GM08714 (cell line): ENCODE results near the gene C12orf57.

ENCODE experiments used
- H3K4me3 ChIP-seq: fragments of 200-500 bp; sonication (Bioruptor generic); 2 replicates; pipeline ENCODE4 v1.5.1; 2014; ENCODE audit warnings: mild to moderate bottlenecking, low read length, inconsistent platforms
- ZNF274 ChIP-seq: IDR thresholded peaks from 2 replicates; pipeline ENCODE4 v1.6.1; 2012; ENCODE audit warnings: mild to moderate bottlenecking, low read depth, low read length

The C12orf57 gene

DNA sequence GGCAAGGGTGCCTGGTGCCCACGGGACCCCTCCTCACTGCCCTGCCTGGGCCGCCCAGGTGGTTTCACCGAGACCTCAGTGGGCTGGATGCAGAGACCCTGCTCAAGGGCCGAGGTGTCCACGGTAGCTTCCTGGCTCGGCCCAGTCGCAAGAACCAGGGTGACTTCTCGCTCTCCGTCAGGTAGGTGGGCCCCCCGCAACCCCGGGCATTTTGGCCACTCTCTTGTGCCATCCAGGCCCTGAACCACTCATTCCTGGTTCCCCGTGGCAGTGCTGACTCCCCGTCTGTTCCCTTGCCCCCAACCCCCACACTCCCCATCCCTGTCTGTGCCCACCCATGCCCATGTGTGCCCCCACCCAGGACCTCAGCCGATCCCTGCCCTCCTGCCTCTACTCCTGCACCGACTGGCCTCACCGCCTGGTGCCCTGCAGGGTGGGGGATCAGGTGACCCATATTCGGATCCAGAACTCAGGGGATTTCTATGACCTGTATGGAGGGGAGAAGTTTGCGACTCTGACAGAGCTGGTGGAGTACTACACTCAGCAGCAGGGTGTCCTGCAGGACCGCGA, 7.8 kb downstream of the C12orf57 start:
- peak overlapping the region; percentile 90; the same call in 1 of the 2 replicates for H3K4me3 ChIP-seq

GRCh38 chr12:6952121-6952862, 8.5 kb downstream of the C12orf57 start:
- no peak for TF ChIP-seq ZNF274

More for the DNA sequence above, 7.8 kb downstream of the C12orf57 start:
- TF ChIP-seq ZNF274 = no peak

DNA sequence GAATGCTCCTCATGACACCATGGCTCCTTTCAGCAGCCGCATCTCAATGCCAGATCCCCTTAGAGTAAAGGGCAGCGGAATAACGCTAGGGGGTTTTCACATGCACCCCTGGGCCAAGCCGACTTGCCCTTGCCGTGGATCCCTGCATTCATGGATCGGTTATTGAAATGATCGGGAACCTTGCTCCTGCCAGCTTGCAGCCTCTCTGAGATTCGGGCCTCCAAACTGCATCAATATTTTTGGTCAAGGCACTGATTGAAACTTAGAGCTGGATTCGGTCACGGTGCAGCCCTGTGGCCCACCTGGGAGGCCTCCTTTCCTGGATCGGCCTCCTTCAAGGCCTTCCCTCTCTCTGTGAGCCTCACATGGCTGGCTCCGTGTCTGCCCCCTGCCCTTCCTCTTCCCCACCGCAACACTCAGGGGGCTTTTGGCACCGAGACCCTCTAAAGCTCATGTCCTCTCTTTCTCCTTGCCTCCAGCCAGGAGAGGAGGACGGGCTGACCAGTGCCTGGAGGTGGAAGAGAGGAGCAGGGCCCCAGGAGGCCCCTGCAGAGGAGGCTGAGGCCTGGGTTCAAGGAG, 9.1 kb downstream of the C12orf57 start:
- H3K4me3 ChIP-seq = peak overlapping the region; percentile 90; the same call in 1 of the 2 replicates
- TF ChIP-seq ZNF274 = no peak

More at GRCh38 chr12:6952121-6952862, 8.5 kb downstream of the C12orf57 start:
- H3K4me3 ChIP-seq = peak overlapping the region; percentile 90

GRCh38 chr12:6953442-6954315, 9.9 kb downstream of the C12orf57 start:
- H3K4me3 ChIP-seq = peak overlapping the region; percentile 90; the same call in 1 of the 2 replicates
- TF ChIP-seq ZNF274 = no peak

DNA sequence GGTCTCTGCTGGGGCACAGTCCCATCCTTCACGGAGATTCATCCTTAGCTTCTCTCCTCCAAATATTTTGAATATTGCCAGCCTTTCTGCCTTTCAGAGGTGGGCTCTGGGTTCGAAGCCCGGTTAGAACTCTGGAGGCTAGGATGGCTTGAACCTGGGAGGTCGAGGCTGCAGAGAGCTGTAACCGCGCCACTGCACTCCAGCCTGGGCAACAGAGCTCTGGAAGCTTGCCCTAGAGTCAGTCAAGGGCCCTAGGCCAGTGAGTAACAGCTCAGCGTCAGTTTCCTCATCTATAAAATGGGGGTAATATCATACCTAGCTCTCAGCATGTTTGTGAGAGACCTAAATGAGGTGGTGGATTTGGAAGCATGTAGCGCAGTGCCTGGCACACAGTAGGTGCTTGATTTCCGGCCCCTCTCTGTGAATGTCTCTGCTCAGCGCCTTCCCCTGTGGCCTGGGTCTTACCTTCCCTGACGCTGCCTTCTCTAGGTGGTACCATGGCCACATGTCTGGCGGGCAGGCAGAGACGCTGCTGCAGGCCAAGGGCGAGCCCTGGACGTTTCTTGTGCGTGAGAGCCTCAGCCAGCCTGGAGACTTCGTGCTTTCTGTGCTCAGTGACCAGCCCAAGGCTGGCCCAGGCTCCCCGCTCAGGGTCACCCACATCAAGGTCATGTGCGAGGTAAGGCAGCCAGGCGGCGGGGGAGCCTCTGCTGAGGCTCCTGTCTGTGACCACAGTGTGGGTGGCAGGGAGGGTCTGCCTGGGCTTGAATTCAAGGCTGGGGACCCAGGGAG, 10.7 kb downstream of the C12orf57 start:
- peak overlapping the region; percentile 48; the same call in 1 of the 2 replicates for H3K4me3 ChIP-seq
- TF ChIP-seq ZNF274 = no peak

DNA sequence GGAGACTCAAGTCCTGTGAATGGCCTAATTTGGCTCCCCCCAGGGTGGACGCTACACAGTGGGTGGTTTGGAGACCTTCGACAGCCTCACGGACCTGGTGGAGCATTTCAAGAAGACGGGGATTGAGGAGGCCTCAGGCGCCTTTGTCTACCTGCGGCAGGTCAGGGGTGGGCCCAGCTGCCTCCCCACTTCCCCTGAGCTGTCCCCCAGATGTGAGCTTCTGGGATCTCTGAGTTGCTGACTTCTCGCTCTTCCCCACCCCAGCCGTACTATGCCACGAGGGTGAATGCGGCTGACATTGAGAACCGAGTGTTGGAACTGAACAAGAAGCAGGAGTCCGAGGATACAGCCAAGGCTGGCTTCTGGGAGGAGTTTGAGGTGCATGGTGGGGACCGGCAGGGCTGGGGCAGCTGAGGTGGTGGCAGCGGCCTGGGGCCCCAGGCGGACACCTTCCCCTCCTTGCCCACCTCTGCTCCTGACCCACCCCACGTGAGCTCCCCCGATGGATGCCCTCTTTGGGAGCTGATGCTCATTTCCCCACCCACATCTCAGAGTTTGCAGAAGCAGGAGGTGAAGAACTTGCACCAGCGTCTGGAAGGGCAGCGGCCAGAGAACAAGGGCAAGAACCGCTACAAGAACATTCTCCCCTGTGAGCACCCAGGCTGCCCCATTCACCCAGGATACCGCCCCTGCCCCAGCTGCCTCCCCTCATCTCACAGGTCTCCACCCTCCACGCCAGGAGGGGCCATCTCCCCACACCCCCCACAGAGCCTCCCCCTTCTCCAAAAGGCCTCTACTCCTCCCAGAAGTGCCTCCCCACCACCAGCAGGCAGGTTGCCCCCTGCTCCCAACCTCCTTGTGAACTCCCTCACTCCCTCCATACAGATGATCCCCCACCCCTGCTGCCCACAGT, 11.5 kb downstream of the C12orf57 start:
- H3K4me3 ChIP-seq = no peak overlapping the region; the same call in 1 of the 2 replicates
- no peak for TF ChIP-seq ZNF274

- no peak for TF ChIP-seq ZNF274
- no peak overlapping the region; the same call in 1 of the 2 replicates for H3K4me3 ChIP-seq
Measured at GRCh38 chr12:6956021-6956727, 12.4 kb downstream of the C12orf57 start.

DNA sequence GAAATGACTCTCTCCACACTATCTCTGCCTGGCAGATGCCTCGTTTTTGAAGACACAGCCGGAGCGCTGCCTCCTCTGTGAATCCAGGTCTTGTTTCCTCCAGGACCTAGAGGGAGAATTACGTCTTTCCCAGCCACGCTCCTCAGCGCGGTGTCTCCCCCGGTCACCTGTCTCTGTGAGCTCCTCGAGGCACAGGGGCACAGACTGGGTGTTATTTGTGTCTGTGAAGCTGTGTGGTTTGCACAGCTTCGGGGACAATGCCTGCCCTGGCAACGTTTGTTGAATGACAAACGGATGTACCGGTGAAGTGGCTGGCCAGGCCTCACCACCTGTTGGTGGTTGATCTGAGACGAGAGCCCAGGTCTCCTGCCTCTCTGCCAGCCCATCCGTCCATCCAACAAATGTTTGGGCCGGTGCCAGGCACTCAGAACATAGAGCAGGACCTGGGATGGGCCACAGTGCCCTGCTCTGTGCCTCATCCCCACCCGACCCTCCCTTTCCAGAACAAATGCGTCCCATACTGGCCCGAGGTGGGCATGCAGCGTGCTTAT, 13.4 kb downstream of the C12orf57 start:
- H3K4me3 ChIP-seq = no peak overlapping the region
- no peak for TF ChIP-seq ZNF274

DNA sequence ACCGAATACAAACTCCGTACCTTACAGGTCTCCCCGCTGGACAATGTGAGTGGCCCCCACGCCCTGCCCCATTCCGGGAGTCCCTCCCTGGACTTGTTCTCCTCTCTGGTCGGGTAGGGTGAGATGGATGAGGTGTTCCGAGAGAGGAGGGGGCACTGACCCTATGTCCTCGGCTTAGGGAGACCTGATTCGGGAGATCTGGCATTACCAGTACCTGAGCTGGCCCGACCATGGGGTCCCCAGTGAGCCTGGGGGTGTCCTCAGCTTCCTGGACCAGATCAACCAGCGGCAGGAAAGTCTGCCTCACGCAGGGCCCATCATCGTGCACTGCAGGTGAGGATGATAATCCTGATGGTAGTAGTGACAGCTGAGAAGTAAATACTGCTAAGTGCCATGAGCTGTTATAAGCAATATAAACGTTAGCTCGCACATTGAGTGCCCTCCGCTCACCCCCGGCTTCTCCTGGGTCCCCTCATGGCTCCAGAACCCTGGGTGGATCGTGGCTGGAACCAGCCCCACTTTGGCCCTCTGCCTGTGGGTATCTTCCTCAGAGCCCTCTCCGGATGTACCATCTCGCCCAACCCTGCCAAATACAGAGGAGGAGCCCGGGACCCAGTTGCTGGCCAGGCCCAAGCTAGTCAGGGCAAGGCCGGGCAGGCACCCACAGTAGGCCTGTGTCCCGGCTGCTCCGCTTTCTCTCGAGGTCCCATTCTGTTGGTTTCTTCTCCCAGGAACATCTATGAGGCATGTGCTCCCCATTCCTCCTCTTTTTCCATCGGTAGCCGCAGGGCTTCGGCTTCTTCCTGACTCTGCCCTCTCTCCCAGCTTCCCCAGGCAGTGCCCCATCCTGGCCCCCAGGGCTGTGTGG, 14.2 kb downstream of the C12orf57 start:
- no peak for TF ChIP-seq ZNF274
- peak overlapping the region; percentile 37; the same call in 1 of the 2 replicates for H3K4me3 ChIP-seq

DNA sequence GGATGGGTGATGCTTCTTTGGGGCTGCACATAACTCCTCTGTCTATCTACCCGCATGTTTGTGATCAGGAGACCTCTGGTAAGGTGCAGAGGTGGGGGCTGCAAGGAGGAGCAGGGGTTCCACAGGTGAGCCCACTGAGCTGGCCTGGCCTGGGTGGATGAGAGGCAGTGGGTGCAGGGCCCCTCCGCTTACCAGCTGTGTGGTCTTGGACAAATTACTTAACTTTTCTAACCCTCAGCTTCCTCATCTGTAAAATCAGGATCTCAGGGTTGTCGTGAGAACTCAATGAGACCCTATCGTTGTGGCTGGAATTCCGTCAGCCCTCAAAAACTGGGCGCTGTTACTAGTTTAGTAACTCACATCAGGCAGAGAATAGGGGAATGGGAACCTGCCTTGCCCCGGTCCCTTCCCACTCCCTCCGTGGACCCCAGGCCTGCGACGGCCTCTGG, 14.8 kb downstream of the C12orf57 start:
- TF ChIP-seq ZNF274 = no peak

More for the DNA sequence above, 14.8 kb downstream of the C12orf57 start:
- H3K4me3 ChIP-seq = peak overlapping the region; percentile 37; the same call in 1 of the 2 replicates
